ENCODE measurements around the gene AKAP13. TPM values are rescaled to one million over a fixed set of nuclear protein-coding genes. Genes with fewer than 3 reads are reported as not detected.

The AKAP13 gene
- total and polyA plus RNA-seq, 2 donors (not counting 1 experiment from before 2014, with no cell fraction given): 73.8 to 358 TPM

GRCh38 chr15:85532689-85533088 lies 152.3 kb downstream of the AKAP13 start:
- intact Hi-C loops (cut with micrococcal nuclease): no loop called here
- no peaks in the 10 kb centered on the region for H3K27me3 ChIP-seq (replicated peaks in 1 of 4; ENCODE audit: control extremely low read depth in 1 of 4, control insufficient read depth in 3 of 4, insufficient read depth in 4 of 4, low read length in 3 of 4)
- ChIA-PET CTCF (interaction anchor here (1.1 to 2.9 kb wide), 5 partner anchors 11 to 47 kb away, joined by 4 to 8 read pairs (median 6); no protein-coding TSS in a partner anchor), POLR2A (interaction anchor here (0.5 kb wide), 1 partner anchor 107 kb away, joined by 6 read pairs; no protein-coding TSS in a partner anchor)
- H3K9me3 Mint-ChIP-seq (ENCODE audit: insufficient read depth): no peaks in the 10 kb centered on the region
- peaks cover 40% of the 10 kb centered on the region for H3K79me2 ChIP-seq (ENCODE audit: control insufficient read depth, insufficient read depth, low read length)
- H3K4me1 ChIP-seq (ENCODE audit: control insufficient read depth in 2 of 2, insufficient read depth in 2 of 2, low read length in 2 of 2): peaks cover 68 to 73% of the 10 kb centered on the region in 2 donors
- no peak overlapping the region for H3K4me3 ChIP-seq (ENCODE audit: control extremely low read depth in 1 of 5, extremely low read depth in 1 of 5, insufficient read depth in 1 of 5, low read depth in 2 of 5, low read length in 4 of 5)
- H3K36me3 ChIP-seq (replicated peaks in 1 of 2; ENCODE audit: control extremely low read depth in 1 of 2, control insufficient read depth in 1 of 2, extremely low read depth in 1 of 2, insufficient read depth in 2 of 2, low read length in 1 of 2): peaks cover 6 to 13% of the 10 kb centered on the region in 2 experiments
- no peak for TF ChIP-seq EZH2 (IDR thresholded peaks at IDR 0.05; ENCODE audit: borderline replicate concordance, insufficient read depth, low read depth, low read length, poor library complexity, severe bottlenecking)
- no peak for TF ChIP-seq CTCF (IDR thresholded peaks at IDR 0.05)
- no peaks in the 10 kb centered on the region for H3K27me3 Mint-ChIP-seq
- H2AFZ ChIP-seq (ENCODE audit: insufficient read depth, low read depth, low read length, poor library complexity, severe bottlenecking): no peak overlapping the region
- H3K4me2 ChIP-seq (replicated peaks; ENCODE audit: low read depth, low read length, poor library complexity, severe bottlenecking): peak overlapping the region; percentile 29
- H3K4me3 Mint-ChIP-seq: peak overlapping the region; percentile 40
- peak overlapping the region; percentile 11 to 81 for H3K27ac ChIP-seq (ENCODE audit: low read length in 2 of 2)
- peak overlapping the region; percentile 81 for H3K27ac Mint-ChIP-seq
- H3K4me1 Mint-ChIP-seq: peaks cover 83% of the 10 kb centered on the region
- H3K9ac ChIP-seq (ENCODE audit: low read length): no peak overlapping the region
- ATAC-seq (ENCODE audit: low read depth): no peak
- H4K20me1 ChIP-seq (ENCODE audit: control insufficient read depth, insufficient read depth, low read length, poor library complexity, severe bottlenecking): no peaks in the 10 kb centered on the region
- WGBS (ENCODE audit: insufficient coverage): 66% methylated on average over 2 of the region's 3 CpGs
- no peak for DNase-seq
- H3K9me3 ChIP-seq (ENCODE audit: control extremely low read depth in 1 of 3, control insufficient read depth in 2 of 3, insufficient read depth in 1 of 3, low read length in 2 of 3): no peaks in the 10 kb centered on the region

GRCh38 chr15:85534031-85534430 lies 153.6 kb downstream of the AKAP13 start:
- 0% methylated on average over 2 of the region's 2 CpGs for WGBS (ENCODE audit: insufficient coverage)
- Histone ChIP-seq H3K4me2 (replicated peaks; ENCODE audit: low read depth, low read length, poor library complexity, severe bottlenecking) (peak overlapping the region; percentile 65), H3K4me1 (ENCODE audit: control insufficient read depth in 2 of 2, insufficient read depth in 2 of 2, low read length in 2 of 2) (peaks cover 67 to 74% of the 10 kb centered on the region in 2 donors), H3K79me2 (ENCODE audit: control insufficient read depth, insufficient read depth, low read length) (peaks cover 39% of the 10 kb centered on the region), H3K27me3 (replicated peaks in 1 of 4; ENCODE audit: control extremely low read depth in 1 of 4, control insufficient read depth in 3 of 4, insufficient read depth in 4 of 4, low read length in 3 of 4) (no peaks in the 10 kb centered on the region), H4K20me1 (ENCODE audit: control insufficient read depth, insufficient read depth, low read length, poor library complexity, severe bottlenecking) (no peaks in the 10 kb centered on the region), H2AFZ (ENCODE audit: insufficient read depth, low read depth, low read length, poor library complexity, severe bottlenecking) (no peak overlapping the region), H3K36me3 (replicated peaks in 1 of 2; ENCODE audit: control extremely low read depth in 1 of 2, control insufficient read depth in 1 of 2, extremely low read depth in 1 of 2, insufficient read depth in 2 of 2, low read length in 1 of 2) (peaks cover 5 to 6% of the 10 kb centered on the region in 2 experiments), H3K9ac (ENCODE audit: low read length) (peak overlapping the region; percentile 47), H3K9me3 (ENCODE audit: control extremely low read depth in 1 of 3, control insufficient read depth in 2 of 3, insufficient read depth in 1 of 3, low read length in 2 of 3) (no peaks in the 10 kb centered on the region), H3K27ac (ENCODE audit: low read length in 2 of 2) (peak overlapping the region; percentile 78 to 81), H3K4me3 (ENCODE audit: control extremely low read depth in 1 of 5, extremely low read depth in 1 of 5, insufficient read depth in 1 of 5, low read depth in 2 of 5, low read length in 4 of 5) (peak overlapping the region in 2 of 5 experiments; percentile 11 to 23)
- intact Hi-C loops (cut with micrococcal nuclease): loop anchor here (2.0 kb wide), 2 partner anchors 47 to 49 kb away; no protein-coding TSS in a partner anchor
- Mint-ChIP-seq H3K4me1 (peaks cover 79% of the 10 kb centered on the region), H3K27me3 (no peaks in the 10 kb centered on the region), H3K9me3 (ENCODE audit: insufficient read depth) (no peaks in the 10 kb centered on the region), H3K4me3 (peak overlapping the region; percentile 77), H3K27ac (peak overlapping the region; percentile 100)
- POLR2A ChIA-PET: interaction anchor here (1.4 kb wide), 1 partner anchor 203 kb away, joined by 4 read pairs; no protein-coding TSS in a partner anchor
- CTCF ChIA-PET: interaction anchor here (0.9 to 2.9 kb wide), 7 partner anchors 9 to 300 kb away, joined by 3 to 8 read pairs (median 4); no protein-coding TSS in a partner anchor
- ATAC-seq (ENCODE audit: low read depth) (peak; percentile 75), DNase-seq (peak; percentile 69)
- TF ChIP-seq EZH2 (IDR thresholded peaks at IDR 0.05; ENCODE audit: borderline replicate concordance, insufficient read depth, low read depth, low read length, poor library complexity, severe bottlenecking) (no peak), CTCF (IDR thresholded peaks at IDR 0.05) (no peak)

Measured in B cell (primary cell).